ENCODE data around the gene FKBP9. TPM values are rescaled to one million over a fixed set of nuclear protein-coding genes. Genes with fewer than 3 reads are reported as not detected.

FKBP9 gene
- polyA plus RNA-seq, 2 of the 4 experiments (the other 2 are of a cell fraction) = 112 to 140 TPM

- no peak for TF ChIP-seq E2F6 (IDR thresholded peaks at IDR 0.05; ENCODE audit: borderline replicate concordance, low read depth)
These were observed 47.0 kb upstream of the FKBP9 start (continued) for GRCh38 chr7:32910195-32910594.

- H3K4me2 ChIP-seq = no peak overlapping the region
- 100% methylated on average over 1 of the region's 1 CpG for WGBS (ENCODE audit: missing lambda C conversion rate)
- DNase-seq (ENCODE audit: low read depth in 1 of 2, low spot score in 1 of 2) (peak in 1 of 2 experiments; percentile 13), ATAC-seq (peak; percentile 57 to 63; a peak in 4 of 6 replicates), FAIRE-seq (no peak)
- no peak overlapping the region for H3K27ac ChIP-seq
- CTCF ChIA-PET = no interaction called here
- H3K4me1 ChIP-seq = no peaks in the 10 kb centered on the region
- no peak for TF ChIP-seq NFE2L2 (conservative IDR thresholded peaks at IDR 0.05; ENCODE audit: low read length)
- no peak for TF ChIP-seq HEYL (CRISPR knock-in tag; IDR thresholded peaks at IDR 0.05)
- TF ChIP-seq RNF2 (IDR thresholded peaks at IDR 0.05; ENCODE audit: borderline replicate concordance, low read depth) = no peak
- TF ChIP-seq RAD21 (conservative IDR thresholded peaks at IDR 0.05 in 1 of 2, IDR thresholded peaks at IDR 0.05 in 1 of 2) = no peak
- TF ChIP-seq HOXA7 (CRISPR knock-in tag; IDR thresholded peaks at IDR 0.05) = no peak
- no peak for TF ChIP-seq KDM5A (IDR thresholded peaks at IDR 0.05)
- TF ChIP-seq HDAC2 (IDR thresholded peaks at IDR 0.05) = no peak
- TF ChIP-seq NPAS2 (CRISPR knock-in tag; IDR thresholded peaks at IDR 0.05; ENCODE audit: borderline replicate concordance) = no peak
- no peak for TF ChIP-seq HES2 (IDR thresholded peaks at IDR 0.05)
- TF ChIP-seq GATA3 (IDR thresholded peaks at IDR 0.05; ENCODE audit: borderline replicate concordance) = no peak
- no peak for TF ChIP-seq E2F6 (IDR thresholded peaks at IDR 0.05; ENCODE audit: borderline replicate concordance, low read depth)
- no peak for TF ChIP-seq BHLHE40 (IDR thresholded peaks at IDR 0.05; ENCODE audit: low read depth, low read length)
- TF ChIP-seq ESRRA (IDR thresholded peaks at IDR 0.05; ENCODE audit: borderline replicate concordance, low read length) = no peak
- no peak for TF ChIP-seq JUNB (IDR thresholded peaks at IDR 0.05)
- TF ChIP-seq FOXS1 (CRISPR knock-in tag; IDR thresholded peaks at IDR 0.05) = no peak
- POLR2A ChIA-PET = no interaction called here
- no peaks in the 10 kb centered on the region for H3K9me3 ChIP-seq
- no peak overlapping the region for H3K4me3 ChIP-seq
These were observed 43.1 kb upstream of the FKBP9 start for GRCh38 chr7:32914184-32914583.

- no peak overlapping the region for H3K4me3 ChIP-seq
- no peaks in the 10 kb centered on the region for H3K9me3 ChIP-seq
- ATAC-seq (no peak), FAIRE-seq (no peak), DNase-seq (ENCODE audit: low read depth in 1 of 2, low spot score in 1 of 2) (no peak)
- no peaks in the 10 kb centered on the region for H3K4me1 ChIP-seq
- WGBS (ENCODE audit: missing lambda C conversion rate) = 95% methylated on average over 5 of the region's 5 CpGs
- CTCF ChIA-PET = no interaction called here
- no peak overlapping the region for H3K27ac ChIP-seq
- no peak overlapping the region for H3K4me2 ChIP-seq
- no peak for TF ChIP-seq MAFK (IDR thresholded peaks at IDR 0.05; ENCODE audit: partially characterized antibody)
- TF ChIP-seq TFCP2L1 (CRISPR knock-in tag; IDR thresholded peaks at IDR 0.05) = no peak
- TF ChIP-seq CTCF (IDR thresholded peaks at IDR 0.05) = no peak
- no peak for TF ChIP-seq SREBF2 (IDR thresholded peaks at IDR 0.05)
- TF ChIP-seq HMGXB4 (CRISPR knock-in tag; IDR thresholded peaks at IDR 0.05; ENCODE audit: borderline replicate concordance) = no peak
- no peak for TF ChIP-seq FOSL2 (IDR thresholded peaks at IDR 0.05)
- TF ChIP-seq FOSL2 (CRISPR knock-in tag; IDR thresholded peaks at IDR 0.05) = no peak
- TF ChIP-seq CBX8 (IDR thresholded peaks at IDR 0.05) = no peak
- TF ChIP-seq PBX3 (IDR thresholded peaks at IDR 0.05) = no peak
- TF ChIP-seq HES2 (IDR thresholded peaks at IDR 0.05) = no peak
- TF ChIP-seq KDM1A (IDR thresholded peaks at IDR 0.05; ENCODE audit: low read depth) = no peak
- TF ChIP-seq FOXS1 (CRISPR knock-in tag; IDR thresholded peaks at IDR 0.05) = no peak
- no peak for TF ChIP-seq HOXB5 (CRISPR knock-in tag; IDR thresholded peaks at IDR 0.05)
- no peak for TF ChIP-seq GATA3 (IDR thresholded peaks at IDR 0.05; ENCODE audit: borderline replicate concordance)
- TF ChIP-seq EP300 (IDR thresholded peaks at IDR 0.05) = no peak
- TF ChIP-seq RNF2 (IDR thresholded peaks at IDR 0.05; ENCODE audit: borderline replicate concordance, low read depth) = no peak
- TF ChIP-seq ESRRA (IDR thresholded peaks at IDR 0.05; ENCODE audit: borderline replicate concordance, low read length) = no peak
- no peak for TF ChIP-seq RFX5 (IDR thresholded peaks at IDR 0.05)
- TF ChIP-seq POLR2AphosphoS2 (conservative IDR thresholded peaks at IDR 0.05; ENCODE audit: low read length) = no peak
- no peak for TF ChIP-seq HOXB13 (CRISPR knock-in tag; IDR thresholded peaks at IDR 0.05; ENCODE audit: low read depth)
- TF ChIP-seq FOSB (CRISPR knock-in tag; IDR thresholded peaks at IDR 0.05) = no peak
- POLR2A ChIA-PET = no interaction called here
These were observed 42.2 kb upstream of the FKBP9 start for GRCh38 chr7:32915041-32915536.
